M059J (cell line): Measurements from ENCODE around the gene CSNK1G3. TPM values are rescaled to one million over a fixed set of nuclear protein-coding genes. Genes with fewer than 3 reads are reported as not detected.

Experiments used
- DNase-seq: peaks from one replicate; pipeline ENCODE4 v3.0.0-alpha.2; 2012; ENCODE audit warnings: low read depth
- total RNA-seq: library from RNA; depleted of rRNA; stranded (reverse); fragments of >200 nt; shearing (Covaris generic); gene quantifications from 2 replicates; pipeline ENCODE4 v1.2.3, GENCODE V29; 2014; rRNA removed

CSNK1G3 gene
- total RNA-seq, 1 experiment from 2014 or later = 43.3 TPM

DNA sequence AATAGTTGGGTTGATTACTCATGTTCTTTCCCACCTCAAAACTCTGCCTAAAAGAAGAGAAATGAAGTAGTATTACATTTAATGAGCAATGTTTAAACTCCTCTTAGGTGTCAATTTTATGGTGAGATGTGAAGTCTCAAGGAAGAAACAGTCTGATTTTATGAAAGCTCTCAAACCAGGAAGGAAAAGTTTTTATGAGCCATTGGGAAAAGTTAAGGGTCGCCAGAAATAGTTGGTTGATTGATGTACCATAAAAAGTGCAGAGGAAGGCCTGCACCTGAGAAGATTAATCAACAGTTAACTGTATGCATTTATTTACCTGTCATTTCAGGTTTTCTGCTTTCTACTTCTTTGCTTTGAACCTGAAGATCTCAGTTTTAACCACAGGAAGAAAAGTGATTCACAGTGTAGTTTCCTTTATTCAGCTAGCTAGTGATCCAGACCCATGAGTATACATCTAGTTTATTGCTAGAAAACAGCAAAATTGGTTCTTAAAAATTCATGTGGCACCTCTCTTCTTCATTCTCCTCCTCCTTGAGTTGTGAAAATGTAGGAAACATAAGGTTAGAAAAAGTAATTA lies 133.1 kb downstream of the CSNK1G3 start:
- no peak for DNase-seq

DNA sequence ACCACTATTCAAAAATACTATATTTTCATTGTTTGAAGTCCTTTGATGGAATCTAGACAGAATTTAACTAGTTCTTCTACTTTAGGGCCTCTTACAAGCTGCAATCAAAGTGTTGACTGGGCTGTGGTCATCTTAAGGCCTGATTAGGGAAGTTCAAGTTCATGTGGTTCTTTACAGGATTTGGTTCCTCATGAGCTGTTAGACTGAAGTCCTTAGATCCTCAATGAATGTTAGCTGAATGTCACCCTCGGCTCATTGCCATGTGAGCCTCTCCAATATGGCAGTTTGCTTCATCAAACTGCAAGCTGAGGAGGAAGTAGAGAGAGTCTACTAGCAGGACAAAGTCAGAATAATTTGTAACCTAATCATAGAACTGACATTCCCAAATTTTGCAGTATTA lies 135.1 kb downstream of the CSNK1G3 start:
- DNase-seq = no peak

DNA sequence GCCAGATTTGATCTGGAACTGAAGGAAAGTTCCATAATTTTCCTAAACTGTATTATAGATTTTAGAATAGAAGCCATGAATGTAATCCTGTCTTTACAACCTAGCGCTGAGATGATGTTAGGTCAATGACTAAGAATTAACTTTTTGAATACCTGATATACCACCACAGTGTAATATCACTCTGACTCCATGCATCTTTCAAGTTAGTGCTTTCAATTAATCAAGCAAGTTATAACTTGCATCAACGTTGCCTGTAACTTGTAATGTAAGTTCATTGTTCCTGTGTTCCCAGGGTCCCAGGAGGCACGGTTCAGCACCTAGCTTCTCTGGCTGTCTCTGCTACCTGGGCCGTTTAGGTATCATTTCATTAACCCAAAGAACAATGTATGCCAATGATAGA lies 139.3 kb downstream of the CSNK1G3 start:
- DNase-seq = no peak

DNA sequence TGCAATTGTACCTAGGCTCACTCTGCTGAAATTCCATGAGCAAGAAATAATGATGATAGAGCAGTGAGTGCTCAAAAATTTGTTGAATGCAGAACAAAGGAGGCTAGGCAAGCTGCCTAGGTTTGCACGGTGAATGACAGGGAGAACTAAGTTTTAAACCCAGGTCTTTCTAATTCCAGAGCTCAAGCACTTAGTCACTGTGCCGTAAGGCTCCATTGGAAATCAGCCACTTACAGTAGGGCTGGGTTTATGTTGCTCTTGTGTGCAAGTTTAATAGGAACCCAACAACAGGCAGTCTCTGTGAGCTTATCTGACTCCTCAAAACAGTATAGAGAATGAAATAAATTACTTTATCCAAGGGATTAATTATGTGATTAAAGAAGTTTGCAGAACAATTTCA lies 147.0 kb downstream of the CSNK1G3 start:
- DNase-seq = peak; percentile 28

DNA sequence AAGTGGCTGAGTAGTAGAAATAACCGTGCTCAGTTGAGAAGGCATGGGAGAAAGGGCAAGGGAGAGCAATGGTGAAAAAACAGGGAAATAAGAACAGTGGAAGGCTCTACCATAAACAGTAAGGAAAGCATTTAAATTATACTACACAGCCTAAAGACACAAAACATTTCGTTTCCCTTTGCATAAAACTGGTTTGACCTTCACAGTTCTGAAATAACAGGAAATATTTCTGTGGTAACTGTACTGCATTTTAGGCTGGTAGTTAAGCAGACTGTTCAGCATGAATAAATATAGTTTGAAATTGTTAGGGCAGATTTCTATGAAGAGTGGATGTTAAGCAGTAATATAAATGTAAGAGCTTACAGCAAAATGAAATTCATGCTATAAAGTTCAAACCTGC lies 147.5 kb downstream of the CSNK1G3 start:
- DNase-seq = no peak

DNA sequence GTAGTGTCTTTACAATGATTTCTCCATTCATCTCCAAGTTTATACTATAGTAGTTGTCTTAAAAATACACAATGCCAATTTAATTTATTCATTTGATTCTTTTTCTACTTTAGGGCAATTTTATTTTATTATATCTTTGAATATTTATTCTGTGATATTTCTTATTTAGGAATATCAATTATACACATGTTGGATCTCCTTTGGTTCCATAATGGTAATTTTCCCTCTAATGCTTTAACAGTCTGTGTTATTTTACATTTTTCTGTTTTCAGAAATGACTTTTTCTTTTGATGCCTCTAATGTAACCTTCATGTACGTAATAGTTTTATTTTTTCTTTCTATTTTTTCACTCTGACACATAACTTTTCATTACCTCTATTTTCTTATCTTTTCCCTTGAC lies 153.0 kb downstream of the CSNK1G3 start:
- DNase-seq = no peak

DNA sequence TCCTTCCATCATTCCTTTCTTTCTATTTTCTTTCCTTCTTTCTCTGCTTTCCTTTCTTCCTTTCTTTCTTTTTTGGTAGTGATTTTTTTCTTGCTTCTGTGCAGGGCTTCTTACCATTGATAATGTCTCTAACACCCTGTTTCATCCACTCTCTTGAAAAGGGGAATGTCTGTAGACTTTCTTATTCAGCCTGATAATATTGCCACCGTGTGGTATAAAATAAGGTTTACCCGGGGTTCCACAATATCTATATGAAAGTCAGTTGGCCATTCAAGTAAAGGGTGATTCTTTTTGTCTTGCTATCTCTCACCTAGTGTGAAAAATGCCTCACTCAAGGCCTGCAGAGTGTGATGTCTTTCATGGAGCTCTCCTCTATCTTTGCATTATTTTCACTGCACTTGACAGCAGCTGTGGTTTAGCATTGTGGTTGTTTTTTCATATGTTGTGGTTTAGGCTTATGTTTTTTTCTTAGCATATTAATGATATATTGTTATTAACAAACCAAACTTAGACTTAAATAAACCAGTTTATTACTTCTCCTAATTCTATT lies 153.9 kb downstream of the CSNK1G3 start:
- no peak for DNase-seq

Other genes starting within 250 kb of the CSNK1G3 start
- 14.2 and 15.3 TPM in 2 replicates for gene CEP120, start 88.8 kb upstream of the CSNK1G3 start, total RNA-seq